ENCODE data around the gene PRR14.

Gene PRR14

GRCh38 chr16:30641378-30641982 lies 9.3 kb upstream of the PRR14 start:
- Histone ChIP-seq H3K4me3 (ENCODE audit: low read length, poor library complexity, severe bottlenecking) (no peak overlapping the region), H3K9ac (ENCODE audit: low read depth, low read length, poor library complexity, severe bottlenecking) (no peak overlapping the region), H2AFZ (ENCODE audit: low read length) (no peak overlapping the region), H3K9me2 (replicated peaks; ENCODE audit: low read depth, low read length) (no peaks in the 10 kb centered on the region), H3K36me3 (ENCODE audit: insufficient read depth, low read length) (no peaks in the 10 kb centered on the region), H3K79me2 (ENCODE audit: insufficient read depth, low read length) (peaks cover 1% of the 10 kb centered on the region; the same call in 1 of the 2 replicates), H3F3A (ENCODE audit: low read depth) (no peaks in the 10 kb centered on the region), H3K27me3 (ENCODE audit: insufficient read depth, low read length, poor library complexity, severe bottlenecking) (no peaks in the 10 kb centered on the region), H3K4me2 (ENCODE audit: low read depth, low read length, poor library complexity, severe bottlenecking) (no peak overlapping the region), H3K9me3 (ENCODE audit: insufficient read depth, low read depth, low read length) (no peaks in the 10 kb centered on the region), H4K20me1 (ENCODE audit: insufficient read depth, low read length, poor library complexity, severe bottlenecking) (no peaks in the 10 kb centered on the region), H3K4me1 (ENCODE audit: insufficient read depth, low read length, poor library complexity, severe bottlenecking) (no peaks in the 10 kb centered on the region)
- TF ChIP-seq CTCF (conservative IDR thresholded peaks at IDR 0.05; ENCODE audit: low read length) (no peak), EZH2phosphoT487 (IDR thresholded peaks at IDR 0.05; ENCODE audit: borderline replicate concordance) (no peak)

- H3K9ac ChIP-seq (ENCODE audit: low read depth, low read length, poor library complexity, severe bottlenecking), result no peak overlapping the region
- H3K4me3 ChIP-seq (ENCODE audit: low read length, poor library complexity, severe bottlenecking), result no peak overlapping the region
- H3K79me2 ChIP-seq (ENCODE audit: insufficient read depth, low read length), result no peaks in the 10 kb centered on the region
- H3K4me2 ChIP-seq (ENCODE audit: low read depth, low read length, poor library complexity, severe bottlenecking), result no peak overlapping the region
- TF ChIP-seq EZH2phosphoT487 (IDR thresholded peaks at IDR 0.05; ENCODE audit: borderline replicate concordance) (no peak), CTCF (conservative IDR thresholded peaks at IDR 0.05; ENCODE audit: low read length) (no peak)
- no peaks in the 10 kb centered on the region for H3F3A ChIP-seq (ENCODE audit: low read depth)
- peaks cover 2% of the 10 kb centered on the region for H3K4me1 ChIP-seq (ENCODE audit: insufficient read depth, low read length, poor library complexity, severe bottlenecking)
- no peaks in the 10 kb centered on the region for H3K9me2 ChIP-seq (replicated peaks; ENCODE audit: low read depth, low read length)
- no peaks in the 10 kb centered on the region for H3K9me3 ChIP-seq (ENCODE audit: insufficient read depth, low read depth, low read length)
- H2AFZ ChIP-seq (ENCODE audit: low read length), result no peak overlapping the region
- H4K20me1 ChIP-seq (ENCODE audit: insufficient read depth, low read length, poor library complexity, severe bottlenecking), result no peaks in the 10 kb centered on the region
- H3K36me3 ChIP-seq (ENCODE audit: insufficient read depth, low read length), result no peaks in the 10 kb centered on the region
- no peaks in the 10 kb centered on the region for H3K27me3 ChIP-seq (ENCODE audit: insufficient read depth, low read length, poor library complexity, severe bottlenecking)
These were observed 6.4 kb upstream of the PRR14 start for GRCh38 chr16:30644334-30644830.

GRCh38 chr16:30645727-30646126 lies 5.0 kb upstream of the PRR14 start:
- H3K4me2 ChIP-seq (ENCODE audit: low read depth, low read length, poor library complexity, severe bottlenecking), result no peak overlapping the region
- no peak overlapping the region for H3K4me3 ChIP-seq (ENCODE audit: low read length, poor library complexity, severe bottlenecking)
- no peak overlapping the region for H2AFZ ChIP-seq (ENCODE audit: low read length)
- no peaks in the 10 kb centered on the region for H4K20me1 ChIP-seq (ENCODE audit: insufficient read depth, low read length, poor library complexity, severe bottlenecking)
- no peaks in the 10 kb centered on the region for H3K36me3 ChIP-seq (ENCODE audit: insufficient read depth, low read length)
- no peaks in the 10 kb centered on the region for H3K79me2 ChIP-seq (ENCODE audit: insufficient read depth, low read length)
- no peak for TF ChIP-seq EZH2phosphoT487 (IDR thresholded peaks at IDR 0.05; ENCODE audit: borderline replicate concordance)
- TF ChIP-seq CTCF (conservative IDR thresholded peaks at IDR 0.05; ENCODE audit: low read length), result no peak
- H3K4me1 ChIP-seq (ENCODE audit: insufficient read depth, low read length, poor library complexity, severe bottlenecking), result peaks cover 10% of the 10 kb centered on the region
- no peak overlapping the region for H3K9ac ChIP-seq (ENCODE audit: low read depth, low read length, poor library complexity, severe bottlenecking)
- no peaks in the 10 kb centered on the region for H3K9me3 ChIP-seq (ENCODE audit: insufficient read depth, low read depth, low read length)
- no peaks in the 10 kb centered on the region for H3F3A ChIP-seq (ENCODE audit: low read depth)
- no peaks in the 10 kb centered on the region for H3K9me2 ChIP-seq (replicated peaks; ENCODE audit: low read depth, low read length)
- no peaks in the 10 kb centered on the region for H3K27me3 ChIP-seq (ENCODE audit: insufficient read depth, low read length, poor library complexity, severe bottlenecking)

Data from Loucy (cell line).